PC-3 (cell line): ENCODE results near the gene PSMF1.

Experiments used
- CTCF ChIP-seq: fragments of 300-600 bp; sonication (generic); conservative IDR thresholded peaks from 2 replicates; pipeline ENCODE4 v1.5.1; 2017; ENCODE audit warnings: antibody characterized with exemption, low read depth, mild to moderate bottlenecking, low read length
- EZH2 ChIP-seq: fragments of 300-600 bp; sonication (generic); IDR thresholded peaks from one replicate; pipeline ENCODE4 v1.6.1; 2017; ENCODE audit warnings: antibody characterized with exemption, mild to moderate bottlenecking, low read length; ENCODE audit not compliant: unreplicated experiment
- EZH2phosphoT487 ChIP-seq: fragments of 300-600 bp; sonication (generic); IDR thresholded peaks from 2 replicates; pipeline ENCODE4 v1.6.1; 2018; ENCODE audit warnings: mild to moderate bottlenecking, antibody characterized with exemption, low read length, borderline replicate concordance

GRCh38 chr20:1160496-1160895 lies 42.1 kb downstream of the PSMF1 start:
- no peak for TF ChIP-seq CTCF
- TF ChIP-seq EZH2phosphoT487: no peak
- no peak for TF ChIP-seq EZH2
